ENCODE data around the gene DYNLT3.

- TF ChIP-seq CTCF (IDR thresholded peaks at IDR 0.05) (no peak), REST (IDR thresholded peaks at IDR 0.05; ENCODE audit: insufficient read depth in 1 of 2, low read depth in 2 of 2, low read length in 1 of 2) (no peak), POLR2AphosphoS5 (IDR thresholded peaks at IDR 0.05; ENCODE audit: low read depth, low read length) (no peak), SIN3A (IDR thresholded peaks at IDR 0.05; ENCODE audit: borderline replicate concordance, insufficient read depth, low read depth, low read length) (no peak)
Observed at GRCh38 chrX:37862851-37863250, 15.5 kb upstream of the DYNLT3 start.

Data from Panc1 (cell line).